Body of pancreas (tissue), 4 donors: Measurements from ENCODE around the gene CEP72. TPM values are rescaled to one million over a fixed set of nuclear protein-coding genes. Genes with fewer than 3 reads are reported as not detected.

Experiments used
- ATAC-seq: fragments of 150-250 bp; one replicate; pipeline ENCODE4 v1.9.1; 2016
- DNase-seq, 4 donors: peaks; one replicate each; pipeline ENCODE4 v3.0.0-alpha.2; 2019
- H3K27ac ChIP-seq, 4 donors: fragments of 200-600 bp; sonication (generic); 1 replicate in 3 of 4; 2 replicates in 1 of 4; pipeline versions ENCODE4 v1.5.1 to v1.6.1; 2016 to 2019; ENCODE audit warnings: mild to moderate bottlenecking in 1 of 4, mixed read lengths in 1 of 4, moderate library complexity in 1 of 4
- H3K27me3 ChIP-seq, 2 donors: fragments of 200-600 bp; sonication (generic); one replicate each; pipeline ENCODE4 v1.6.0; 2016; ENCODE audit warnings: mild to moderate bottlenecking in 1 of 2
- H3K36me3 ChIP-seq, 2 donors: fragments of 200-600 bp; sonication (generic); replicated peaks in 1 of 2; 2 replicates each; pipeline ENCODE4 v1.5.1; 2016; ENCODE audit warnings: low read depth in 2 of 2; ENCODE audit not compliant: insufficient read depth in 1 of 2
- H3K4me1 ChIP-seq: fragments of 200-600 bp; sonication (generic); one replicate; pipeline ENCODE4 v1.6.0; 2016
- H3K4me3 ChIP-seq, 2 donors: fragments of 200-600 bp; sonication (generic); 1 replicate in 1 of 2; 2 replicates in 1 of 2; pipeline ENCODE4 v1.5.1; 2016 to 2019
- H3K9me3 ChIP-seq, 3 donors: fragments of 200-600 bp; sonication (generic); 1 replicate in 2 of 3; 2 replicates in 1 of 3; pipeline ENCODE4 v1.5.1; 2016
- CTCF ChIP-seq, 7 experiments: fragments of 450-650 bp in 4 of 7; fragments of 200-600 bp in 3 of 7; sonication (generic) in 3 of 7; IDR thresholded peaks; one replicate each; pipeline ENCODE4 v1.5.1; 2016 to 2019; ENCODE audit warnings: antibody characterized with exemption in 7 of 7
- POLR2A ChIP-seq, 3 donors: fragments of 450-650 bp; IDR thresholded peaks; one replicate each; pipeline ENCODE4 v1.6.1; 2016; ENCODE audit warnings: antibody characterized with exemption in 3 of 3, mild to moderate bottlenecking in 2 of 3
- WGBS, 2 donors: methylation state at CpG; one replicate each; pipeline ENCODE4 v1.1.5; 2017; 5-methylcytosine and 5-hydroxymethylcytosine counted together
- intact Hi-C: fragments of 100-400 bp; cut with DNase I; formaldehyde crosslinking; loops from one replicate; pipeline ENCODE4 v1.15.1; 2023
- total RNA-seq, 2 donors: library from RNA; depleted of rRNA; stranded (reverse); fragments of >200 nt; gene quantifications; one replicate each; pipeline ENCODE4 v1.1.0, GENCODE V29; 2016

CEP72 gene
- total RNA-seq, 2 donors from 2014 or later, result 1.3 to 7.8 TPM

GRCh38 chr5:592158-592557, 20.0 kb upstream of the CEP72 start:
- no peaks in the 10 kb centered on the region for H3K27me3 ChIP-seq
- H3K4me3 ChIP-seq, result no peak overlapping the region
- H3K27ac ChIP-seq, result no peak overlapping the region
- 40 to 70% methylated on average over 1 to 5 of the region's 5 CpGs for WGBS, 2 donors
- intact Hi-C loops, result no loop called here
- no peak for ATAC-seq
- no peaks in the 10 kb centered on the region for H3K9me3 ChIP-seq
- TF ChIP-seq CTCF (IDR thresholded peaks at IDR 0.05), result no peak
- no peak for TF ChIP-seq POLR2A (IDR thresholded peaks at IDR 0.05)
- no peaks in the 10 kb centered on the region for H3K36me3 ChIP-seq
- H3K4me1 ChIP-seq, result peaks cover 2% of the 10 kb centered on the region
- DNase-seq, result no peak

- Histone ChIP-seq H3K27ac (no peak overlapping the region), H3K9me3 (no peaks in the 10 kb centered on the region), H3K4me3 (no peak overlapping the region), H3K4me1 (no peaks in the 10 kb centered on the region), H3K27me3 (no peaks in the 10 kb centered on the region), H3K36me3 (no peaks in the 10 kb centered on the region)
- no peak for ATAC-seq
- intact Hi-C loops, result no loop called here
- TF ChIP-seq POLR2A (IDR thresholded peaks at IDR 0.05), result no peak
- no peak for TF ChIP-seq CTCF (IDR thresholded peaks at IDR 0.05)
- DNase-seq, result no peak
- 86 to 89% methylated on average over 4 to 8 of the region's 8 CpGs for WGBS, 2 donors
These were observed 18.6 kb upstream of the CEP72 start for GRCh38 chr5:593511-593910.

- H3K36me3 ChIP-seq, result no peaks in the 10 kb centered on the region
- TF ChIP-seq CTCF (IDR thresholded peaks at IDR 0.05) (no peak), POLR2A (IDR thresholded peaks at IDR 0.05) (no peak)
- intact Hi-C loops, result no loop called here
- H3K4me3 ChIP-seq, result no peak overlapping the region
- 32 to 45% methylated on average over 2 of the region's 2 CpGs for WGBS, 2 donors
- H3K9me3 ChIP-seq, result no peaks in the 10 kb centered on the region
- H3K4me1 ChIP-seq, result no peaks in the 10 kb centered on the region
- DNase-seq, result no peak
- H3K27me3 ChIP-seq, result no peaks in the 10 kb centered on the region
- no peak overlapping the region for H3K27ac ChIP-seq
- no peak for ATAC-seq
These were observed 17.8 kb upstream of the CEP72 start for GRCh38 chr5:594226-594860.

- H3K9me3 ChIP-seq, result no peaks in the 10 kb centered on the region
- H3K36me3 ChIP-seq, result no peaks in the 10 kb centered on the region
- no peaks in the 10 kb centered on the region for H3K4me1 ChIP-seq
- ATAC-seq (no peak), DNase-seq (no peak)
- WGBS, 2 donors, result 86 to 88% methylated on average over 3 of the region's 3 CpGs
- intact Hi-C loops, result no loop called here
- H3K27me3 ChIP-seq, result no peaks in the 10 kb centered on the region
- H3K4me3 ChIP-seq, result no peak overlapping the region
- TF ChIP-seq CTCF (IDR thresholded peaks at IDR 0.05), result no peak
- TF ChIP-seq POLR2A (IDR thresholded peaks at IDR 0.05), result no peak
- no peak overlapping the region for H3K27ac ChIP-seq
These were observed 16.8 kb upstream of the CEP72 start for GRCh38 chr5:595285-595875.
